HG02885 (cell line): ENCODE results near the gene LBH.

Experiments used
- ATAC-seq: cut with Tn5 transposase; IDR thresholded peaks from one replicate; pipeline ENCODE4 v1.9.1; 2021; ENCODE audit warnings: mild to moderate bottlenecking; ENCODE audit not compliant: unreplicated experiment, poor library complexity

The LBH gene

GRCh38 chr2:30233271-30234009, 2.1 kb downstream of the LBH start:
- ATAC-seq, result no peak

DNA sequence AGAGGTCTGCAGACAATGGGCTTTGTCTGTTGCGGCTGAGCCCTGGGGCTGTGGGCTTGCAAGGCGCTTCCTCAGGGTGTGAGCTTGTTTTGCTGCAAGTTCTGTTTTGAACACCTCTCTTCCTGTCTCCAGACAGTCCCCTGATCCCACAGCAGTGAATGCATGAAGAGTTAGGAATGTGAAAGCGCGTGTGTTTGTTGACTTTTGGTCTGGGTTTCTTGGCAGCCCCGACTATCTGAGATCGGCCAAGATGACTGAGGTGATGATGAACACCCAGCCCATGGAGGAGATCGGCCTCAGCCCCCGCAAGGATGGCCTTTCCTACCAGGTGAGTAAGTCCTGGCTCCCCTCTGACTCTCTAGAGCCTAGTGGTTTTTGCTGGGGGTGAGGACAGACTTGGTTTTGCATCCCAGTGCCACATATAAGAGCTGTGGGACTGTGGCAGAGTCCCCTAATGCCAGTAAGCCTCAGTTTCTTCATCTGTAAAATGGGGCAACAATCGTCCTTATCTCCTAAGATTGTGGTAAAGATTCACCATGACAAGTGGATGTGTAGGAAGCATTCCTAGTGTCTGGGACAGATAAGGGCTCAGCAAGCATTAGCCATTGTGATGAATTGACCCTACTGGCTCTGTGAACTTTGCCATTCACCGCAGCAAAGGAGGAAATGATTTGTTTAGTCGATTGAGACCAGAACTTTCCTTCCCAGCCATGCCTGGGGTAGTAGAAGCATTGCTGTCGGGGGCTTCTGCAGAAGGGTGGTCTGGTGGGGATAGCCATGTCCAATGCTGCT, 3.0 kb downstream of the LBH start:
- ATAC-seq, result no peak

- ATAC-seq, result no peak
These were observed 3.8 kb downstream of the LBH start for GRCh38 chr2:30235008-30235655.

DNA sequence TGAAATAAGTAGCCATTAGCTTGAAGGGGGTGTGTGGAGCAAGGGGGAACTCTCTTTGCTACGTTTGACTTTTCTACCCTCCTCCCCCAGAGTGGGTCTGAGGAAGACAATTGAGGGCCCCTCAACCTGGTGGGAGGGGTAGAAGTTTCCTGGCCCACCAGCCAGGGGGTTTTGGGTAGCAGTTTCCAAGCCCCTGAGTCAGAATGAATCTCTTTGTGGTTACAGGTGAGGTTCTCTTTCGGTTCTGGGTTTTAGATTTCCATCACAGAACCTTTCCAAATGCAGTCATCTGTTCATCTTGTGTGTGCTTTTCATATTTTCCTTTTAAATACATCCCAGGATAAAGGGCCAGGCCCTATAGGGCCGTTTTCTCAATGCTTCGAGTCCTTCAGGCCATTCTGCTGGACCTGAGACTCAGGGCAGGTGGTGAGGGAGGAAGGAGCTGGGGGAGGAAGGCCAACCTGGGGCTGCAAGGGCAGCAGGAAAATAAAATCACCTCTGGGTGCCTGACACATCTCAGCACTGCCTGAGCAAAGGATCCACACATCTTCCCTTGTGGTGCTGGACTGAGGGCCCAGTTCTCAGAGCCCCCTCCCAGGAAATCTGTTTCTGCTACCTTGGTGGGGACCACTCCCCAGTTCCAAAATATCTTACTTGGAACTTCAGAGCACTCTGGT, 4.7 kb downstream of the LBH start:
- no peak for ATAC-seq

- no peak for ATAC-seq
These were observed 5.4 kb downstream of the LBH start for GRCh38 chr2:30236591-30237238.

GRCh38 chr2:30237239-30237965, 6.1 kb downstream of the LBH start:
- no peak for ATAC-seq

GRCh38 chr2:30237966-30238800, 6.8 kb downstream of the LBH start:
- no peak for ATAC-seq

- ATAC-seq, result no peak
These were observed 8.1 kb downstream of the LBH start for GRCh38 chr2:30239308-30239985.

DNA sequence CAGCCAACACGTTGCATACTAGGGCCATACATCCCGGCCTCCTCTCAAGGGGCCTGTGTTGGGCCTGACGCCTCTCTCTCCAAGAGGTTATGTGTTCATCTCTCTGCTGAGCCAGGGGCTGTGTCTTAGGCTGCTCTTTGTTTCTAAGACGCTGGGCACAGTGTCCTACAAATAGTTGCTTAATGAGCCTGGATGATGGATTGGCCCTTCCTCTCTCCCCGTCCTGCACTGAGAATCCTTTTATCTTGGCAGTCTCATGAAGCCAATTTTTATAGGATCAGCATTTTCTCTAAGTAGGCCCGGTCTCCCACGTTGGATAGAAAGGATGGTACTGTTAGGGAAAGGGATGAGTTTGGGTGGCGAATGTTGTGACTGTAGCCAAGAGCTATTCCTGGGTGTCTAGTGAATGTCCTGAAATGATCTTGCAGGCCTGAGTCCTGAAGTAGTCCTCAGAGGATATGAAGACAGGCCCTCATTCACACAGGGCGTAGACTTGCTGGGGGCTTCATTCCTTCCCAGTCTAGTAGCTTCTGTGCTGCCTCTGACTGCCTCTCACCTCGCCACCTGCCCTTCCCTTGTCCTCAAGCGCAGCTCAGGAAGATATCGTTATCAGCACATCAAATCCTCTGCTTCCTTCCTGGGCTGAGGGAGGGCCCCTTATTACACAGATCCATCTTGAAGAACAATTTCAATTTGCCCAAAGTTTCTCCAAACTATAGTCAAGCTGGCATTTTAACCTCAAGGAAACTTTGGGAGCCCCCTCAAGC, 8.8 kb downstream of the LBH start:
- no peak for ATAC-seq

GRCh38 chr2:30243231-30243630, 11.9 kb downstream of the LBH start:
- ATAC-seq, result no peak

DNA sequence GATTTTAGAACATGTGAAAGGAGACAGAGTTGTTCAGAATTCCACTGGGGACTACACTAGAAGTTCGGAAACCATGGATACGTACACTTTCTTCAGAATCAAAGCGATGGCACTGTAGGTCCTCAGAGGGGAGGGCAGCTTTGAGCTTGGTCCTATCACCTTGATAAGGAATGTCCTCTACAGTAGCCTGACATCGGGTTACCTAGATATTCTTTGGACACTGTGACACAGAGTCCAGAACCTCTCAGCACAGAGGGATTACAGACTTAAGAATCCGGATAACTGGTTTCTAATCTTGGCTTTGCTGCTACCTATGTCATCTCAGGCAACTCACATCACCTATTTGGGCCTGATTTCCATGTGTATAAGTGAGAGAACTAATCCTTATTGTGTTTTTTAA, 14.0 kb downstream of the LBH start:
- no peak for ATAC-seq

DNA sequence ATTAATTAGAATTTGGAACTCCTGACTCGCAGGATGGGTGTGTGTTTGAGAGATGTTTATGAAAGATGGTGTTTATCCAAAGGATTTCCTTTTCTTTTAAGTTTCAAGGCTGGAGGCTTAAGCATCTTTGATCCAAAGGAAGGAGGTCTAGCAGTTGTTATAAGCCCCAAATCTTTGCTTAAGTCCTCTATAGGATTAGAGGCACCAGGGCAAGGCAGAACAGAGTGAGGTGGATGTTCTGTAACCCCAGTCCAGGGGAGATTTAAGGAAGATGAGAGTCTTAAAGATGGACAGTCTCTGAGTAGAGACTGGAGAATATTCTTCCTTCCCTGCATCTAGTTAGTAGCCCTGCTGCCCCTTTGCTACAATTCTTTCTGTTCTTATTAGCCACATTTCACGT, 17.5 kb downstream of the LBH start:
- no peak for ATAC-seq

GRCh38 chr2:30249354-30249753, 18.0 kb downstream of the LBH start:
- no peak for ATAC-seq

GRCh38 chr2:30250421-30250820, 19.1 kb downstream of the LBH start:
- no peak for ATAC-seq

- ATAC-seq, result no peak
These were observed 21.7 kb downstream of the LBH start for GRCh38 chr2:30252723-30253701.
